Caco-2 (cell line): ENCODE results near the gene CES1. TPM values are rescaled to one million over a fixed set of nuclear protein-coding genes. Genes with fewer than 3 reads are reported as not detected.

Source experiments
- total RNA-seq: library from RNA; stranded (reverse); gene quantifications from 2 replicates; pipeline ENCODE4 v1.2.3, GENCODE V29; 2022

The CES1 gene
- total RNA-seq, 1 experiment from 2014 or later, result 97.4 TPM

Other genes with a start within 250 kb of the CES1 start
- gene SLC6A2, start 177.1 kb downstream of the CES1 start, total RNA-seq, result not detected in 2 replicates
- gene CES5A, start 42.3 kb upstream of the CES1 start, total RNA-seq, result not detected in 2 replicates